HS-5 (cell line): Measurements from ENCODE around the gene UBQLN3.

Experiments used
- DNase-seq: peaks from one replicate; pipeline ENCODE4 v3.0.0-alpha.2; 2012; ENCODE audit warnings: low read depth

The UBQLN3 gene

DNA sequence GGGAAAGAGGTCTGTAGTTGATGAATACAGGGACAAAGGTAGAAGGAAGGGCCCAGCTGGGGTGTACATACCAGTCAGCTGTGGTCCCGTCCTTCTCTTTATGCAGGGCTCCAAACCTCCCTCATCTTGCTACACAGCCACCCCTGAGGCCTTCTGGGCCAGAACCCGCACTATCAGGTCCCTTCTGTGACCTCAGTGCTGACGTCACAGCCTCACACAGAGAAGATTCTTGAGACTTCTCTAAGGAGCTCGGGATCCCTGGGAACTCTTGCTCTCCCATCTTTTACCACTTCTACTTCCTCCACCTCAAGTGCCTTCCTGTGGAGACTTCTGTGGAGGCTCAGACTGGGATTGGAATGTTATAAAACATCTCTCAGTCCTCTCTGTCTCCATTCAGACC lies at the start of gene UBQLN3:
UBQLN3 (minus strand) TSS at position 155 of the 400 bp plus-strand sequence. CDS start 399 bp downstream, outside the sequence.
- DNase-seq = no peak

DNA sequence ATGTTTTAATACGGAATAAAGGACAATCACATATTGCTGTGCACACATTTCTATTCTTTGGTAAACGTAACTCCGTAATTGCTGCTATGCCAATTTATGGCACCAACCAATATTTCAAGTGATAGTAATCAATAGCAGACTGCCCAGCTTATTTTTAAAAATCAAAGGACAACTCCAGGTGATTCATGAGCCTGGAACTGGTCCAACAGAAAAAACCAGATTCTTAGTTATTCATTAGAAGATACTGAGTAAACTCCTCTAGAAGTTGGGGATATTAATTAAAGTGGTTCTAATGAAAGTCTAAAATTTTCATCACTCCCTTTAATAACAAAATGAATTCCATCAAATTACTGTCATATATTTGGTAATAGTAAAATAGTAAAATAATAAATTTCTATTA lies 48.0 kb upstream of the UBQLN3 start:
- DNase-seq = no peak

DNA sequence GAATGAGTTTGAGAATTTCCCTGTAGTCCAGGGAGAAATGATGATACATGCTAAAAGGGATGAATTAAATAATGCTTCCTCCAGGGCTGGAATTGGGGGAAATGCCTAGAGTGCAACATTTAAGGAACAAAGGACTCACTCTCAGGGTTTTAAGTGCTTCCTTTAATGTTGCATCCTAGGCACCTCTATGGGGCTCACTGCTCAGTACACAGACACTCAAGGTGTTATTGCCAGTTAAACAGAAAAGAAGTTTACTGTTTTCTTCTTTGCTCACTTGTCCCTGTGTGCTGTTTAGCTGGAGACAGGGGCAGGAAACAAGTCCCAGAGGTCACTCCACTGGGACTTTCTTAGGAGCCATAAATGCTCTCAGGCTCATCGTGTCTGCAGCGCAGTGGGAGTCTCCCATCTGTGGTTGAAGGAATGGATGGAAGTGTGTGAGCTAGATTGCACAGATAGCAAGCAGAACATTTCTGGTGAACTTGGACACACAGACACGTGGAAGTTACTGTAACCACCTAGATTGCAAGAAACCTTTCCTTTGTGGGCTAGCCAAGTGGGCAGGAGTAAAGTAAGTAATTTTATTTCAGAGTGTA lies 46.9 kb upstream of the UBQLN3 start:
- DNase-seq = no peak

GRCh38 chr11:5553343-5553742 lies 43.6 kb upstream of the UBQLN3 start:
- no peak for DNase-seq

GRCh38 chr11:5550440-5551095 lies 40.8 kb upstream of the UBQLN3 start:
- peak; percentile 91 for DNase-seq

DNA sequence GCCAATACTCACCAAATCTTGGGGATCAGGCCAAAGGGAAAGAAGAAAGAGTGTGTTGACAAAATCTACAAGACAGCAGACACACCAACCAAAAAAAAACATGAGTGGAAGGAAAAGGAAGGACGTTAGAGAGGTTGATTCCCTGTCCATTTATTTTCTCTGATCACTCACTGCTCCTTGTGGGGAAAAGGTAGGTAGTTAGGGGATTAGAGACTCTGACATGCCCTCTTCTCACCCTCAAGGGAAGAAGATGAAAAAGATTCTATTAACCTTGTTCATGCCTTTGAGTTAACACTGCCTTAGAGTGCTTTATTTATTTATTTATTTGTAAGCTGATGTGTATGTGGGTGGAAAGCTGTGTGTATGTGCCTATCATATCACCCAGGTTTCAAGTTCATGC lies 38.7 kb upstream of the UBQLN3 start, which contains the start of gene OR52H1:
OR52H1 (minus strand) TSS at position 101 of the 400 bp plus-strand sequence. CDS start 3,035 bp downstream, outside the sequence.
- DNase-seq = no peak

DNA sequence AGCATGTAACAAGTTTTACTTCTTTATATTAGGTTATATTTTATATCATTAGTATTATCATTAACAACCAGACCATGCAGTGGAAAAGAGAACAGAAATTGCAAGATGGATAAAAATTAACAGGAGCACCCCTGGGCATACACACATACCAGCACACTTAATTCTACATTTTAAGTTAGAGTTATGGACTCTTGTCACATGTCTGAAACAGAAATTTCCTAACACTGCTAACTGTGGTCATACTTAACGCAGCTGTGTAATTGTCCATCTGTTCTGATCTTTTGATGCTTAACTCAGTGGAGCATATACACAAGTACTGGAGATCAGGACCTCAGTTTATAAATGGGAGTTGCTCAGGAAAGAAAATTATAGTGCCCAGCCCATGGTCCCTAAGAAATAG lies 38.2 kb upstream of the UBQLN3 start:
- no peak for DNase-seq

GRCh38 chr11:5546457-5546856 lies 36.7 kb upstream of the UBQLN3 start:
- no peak for DNase-seq

- no peak for DNase-seq
Observed at GRCh38 chr11:5541427-5541826, 31.7 kb upstream of the UBQLN3 start.

DNA sequence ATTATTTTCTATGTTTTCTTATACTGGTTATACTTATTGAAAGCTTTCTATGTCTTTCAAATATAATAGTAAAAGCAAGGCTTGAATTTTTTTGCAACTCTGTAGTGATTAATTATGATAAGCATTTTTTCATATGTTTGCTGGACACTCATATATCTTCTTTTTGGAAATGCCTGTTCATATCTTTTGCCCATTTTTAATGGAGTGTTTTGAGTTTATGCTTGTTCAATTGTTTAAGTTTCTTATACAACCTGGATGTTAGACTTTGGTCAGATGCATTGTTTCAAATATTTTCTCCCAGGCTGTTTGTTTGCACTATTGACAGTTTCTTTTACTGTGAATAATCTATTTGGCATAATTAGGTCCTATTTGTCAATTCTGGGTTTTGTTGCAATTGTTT lies 26.7 kb upstream of the UBQLN3 start:
- peak; percentile 3 for DNase-seq

- DNase-seq = no peak
Observed at GRCh38 chr11:5534046-5534445, 24.3 kb upstream of the UBQLN3 start.

DNA sequence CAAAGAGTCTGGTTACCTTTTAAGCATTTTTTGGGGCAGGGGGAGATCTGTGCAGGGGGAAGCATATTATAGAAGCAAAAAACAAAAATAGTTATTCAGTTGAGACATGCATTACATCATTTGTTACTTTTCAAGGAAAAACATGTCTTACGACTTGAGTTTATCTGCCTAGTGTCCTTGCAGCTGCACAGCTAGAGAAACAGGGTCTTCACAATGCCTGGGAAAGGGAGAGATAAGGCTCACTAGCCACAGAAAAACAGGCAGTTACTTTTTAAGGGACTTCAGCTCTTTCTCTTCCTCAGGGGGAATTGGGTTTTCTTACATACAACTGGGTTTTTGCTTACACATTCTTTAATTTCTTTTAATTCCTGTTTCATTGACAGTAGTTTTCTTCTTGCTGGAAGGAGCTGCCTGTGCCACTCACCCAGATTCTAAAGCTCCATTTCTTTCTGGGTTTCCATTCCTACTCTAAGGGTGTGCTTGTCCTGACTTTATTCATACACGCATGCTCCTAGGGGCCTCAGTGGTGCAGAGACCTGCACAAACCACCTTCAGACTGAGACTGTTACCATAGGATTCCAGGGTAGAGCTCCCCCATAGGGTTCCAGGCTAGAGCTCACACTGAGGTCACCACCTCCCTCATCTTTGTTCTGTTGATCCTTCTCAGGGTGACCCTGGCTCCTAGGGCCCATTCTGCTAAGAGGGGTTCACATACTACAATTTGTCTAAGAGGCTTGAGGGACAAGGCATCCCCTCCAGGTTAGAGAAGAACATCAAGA lies 21.5 kb upstream of the UBQLN3 start:
- no peak for DNase-seq

DNA sequence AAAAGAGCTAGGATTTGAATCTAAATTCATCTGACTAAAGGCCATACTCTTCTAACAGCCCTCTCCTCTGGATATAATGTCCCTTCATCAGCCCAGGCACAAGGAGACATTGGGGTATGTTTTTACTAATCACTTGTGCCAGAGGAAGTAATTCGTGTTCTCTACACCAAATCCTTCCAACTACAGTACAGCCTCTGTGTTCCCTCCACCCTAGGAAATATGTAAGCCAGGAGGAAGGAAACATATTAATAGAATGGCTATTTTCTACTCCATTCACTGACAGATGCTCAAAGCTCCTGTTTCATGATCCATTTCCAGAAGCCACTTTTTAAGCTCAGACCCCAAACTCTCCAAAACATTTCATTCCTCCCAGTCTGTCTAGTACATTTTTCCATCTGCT lies 18.7 kb upstream of the UBQLN3 start:
- no peak for DNase-seq

GRCh38 chr11:5527716-5528115 lies 18.0 kb upstream of the UBQLN3 start:
- DNase-seq = no peak

GRCh38 chr11:5524756-5525155 lies 15.0 kb upstream of the UBQLN3 start:
- DNase-seq = no peak

- no peak for DNase-seq
Observed at GRCh38 chr11:5522308-5522707, 12.6 kb upstream of the UBQLN3 start.

GRCh38 chr11:5521540-5521939 lies 11.8 kb upstream of the UBQLN3 start:
- no peak for DNase-seq

DNA sequence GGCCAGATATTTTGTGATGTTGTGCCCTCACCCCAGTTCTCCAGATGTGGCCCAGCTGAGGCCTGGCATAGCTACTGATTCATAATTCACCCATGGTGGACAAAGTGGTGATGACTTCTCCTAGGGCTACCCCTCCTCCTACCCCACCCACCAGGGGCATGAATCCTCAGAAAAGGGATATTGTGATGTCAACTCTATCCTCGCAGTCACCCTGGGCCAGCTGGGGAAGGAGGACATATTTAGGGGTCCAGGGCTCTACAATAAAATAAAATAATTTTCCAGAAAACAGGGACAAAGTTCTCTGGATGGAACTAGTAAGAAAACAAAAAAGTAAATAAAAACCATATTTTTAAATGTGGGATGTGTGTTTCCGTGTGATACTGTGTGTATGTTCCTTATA lies 6.8 kb upstream of the UBQLN3 start, which contains the start of gene UBQLNL:
UBQLNL (minus strand) TSS at position 101 of the 400 bp plus-strand sequence. CDS start 258 bp downstream, outside the sequence.
- no peak for DNase-seq

- no peak for DNase-seq
Observed at GRCh38 chr11:5514841-5515240, 5.1 kb upstream of the UBQLN3 start.

DNA sequence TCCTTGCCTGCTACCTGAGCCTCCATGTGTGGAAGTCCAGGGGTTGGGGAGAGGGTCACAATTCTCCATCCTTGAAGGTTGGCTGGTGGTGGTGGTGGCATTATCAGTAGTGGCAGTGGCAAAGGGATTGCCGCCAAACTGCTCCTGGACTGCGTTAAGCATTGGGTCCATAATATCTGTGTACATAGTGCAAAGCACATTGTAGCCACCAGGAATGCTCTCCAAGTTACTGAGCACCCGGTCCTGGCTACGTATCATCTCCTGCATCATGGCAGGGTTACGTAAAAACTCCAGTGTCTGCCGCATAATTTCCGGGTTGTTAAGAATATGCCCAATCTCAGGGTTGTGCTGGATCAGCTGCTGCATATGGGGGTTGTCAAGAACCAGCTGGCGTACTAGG lies 1.2 kb downstream of the UBQLN3 start:
- no peak for DNase-seq

DNA sequence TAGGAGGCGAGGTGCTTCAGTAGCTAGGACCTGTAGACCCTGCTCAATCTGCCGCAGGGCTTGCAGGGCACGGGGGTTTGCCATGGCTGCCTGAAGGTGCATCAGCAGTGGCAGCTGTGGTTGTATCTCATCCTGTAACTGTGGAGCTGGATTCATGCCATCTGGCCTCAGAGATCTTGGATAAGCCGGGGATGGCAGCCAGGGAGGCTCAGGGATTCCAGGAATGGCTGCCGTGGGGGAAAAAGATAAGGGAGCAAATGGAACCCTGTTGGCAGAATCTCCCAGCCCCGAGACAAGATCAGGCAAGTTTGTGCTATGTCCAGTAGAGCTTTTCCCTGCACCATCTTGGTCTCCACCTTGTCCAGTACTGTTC lies 1.8 kb downstream of the UBQLN3 start:
- DNase-seq = no peak

- DNase-seq = no peak
Observed at GRCh38 chr11:5507177-5507932, 2.4 kb downstream of the UBQLN3 start.
